ENCODE data around the gene CXCL9.
A peak's percentile ranks its signal among the peaks of the same experiment; 100 is the strongest.
"Not testable (repeated sequence)": the region's sequence is repeated elsewhere in the genome, so short reads cannot be mapped to it uniquely, and the experiment has no call there.

Gene CXCL9

DNA sequence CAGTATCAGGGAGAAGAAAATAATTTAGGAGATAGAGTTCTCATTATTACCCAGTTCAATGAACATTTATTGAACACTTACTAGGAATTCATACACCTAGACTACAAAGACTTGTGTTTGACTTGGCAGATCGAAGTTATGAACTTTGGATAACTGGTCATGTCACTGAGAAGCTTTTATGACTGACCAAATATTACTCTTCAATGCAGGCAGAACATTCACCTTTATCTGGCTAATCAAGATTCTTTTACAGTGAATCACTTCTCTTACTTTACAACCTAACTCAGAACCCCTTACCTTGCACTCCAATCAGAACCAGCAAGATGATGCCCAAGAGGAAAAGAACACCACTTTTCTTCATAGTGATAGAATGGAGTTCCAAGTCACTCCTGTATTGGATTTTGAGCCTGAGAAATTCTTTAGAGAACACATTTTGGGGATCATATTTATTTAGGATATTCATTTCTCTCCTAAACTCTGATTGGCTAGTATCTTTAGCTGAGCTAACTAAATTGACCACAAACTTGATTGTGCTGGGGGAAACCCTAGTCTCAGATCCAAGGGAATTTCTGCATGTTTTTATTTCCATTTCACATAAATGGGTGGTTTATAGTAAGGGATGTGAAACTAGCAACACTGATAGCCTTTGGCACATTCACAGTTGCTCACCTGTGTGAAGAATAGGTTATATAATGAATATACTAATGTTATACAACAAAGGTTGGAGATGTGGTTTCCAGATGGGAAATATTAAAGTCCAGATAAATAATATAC lies at the start of gene CXCL9:
TSS of gene CXCL9 (minus strand) at position 421 of the 774 bp plus-strand sequence. CDS start at position 361, 60 bp downstream.
- no peak for DNase-seq

DNA sequence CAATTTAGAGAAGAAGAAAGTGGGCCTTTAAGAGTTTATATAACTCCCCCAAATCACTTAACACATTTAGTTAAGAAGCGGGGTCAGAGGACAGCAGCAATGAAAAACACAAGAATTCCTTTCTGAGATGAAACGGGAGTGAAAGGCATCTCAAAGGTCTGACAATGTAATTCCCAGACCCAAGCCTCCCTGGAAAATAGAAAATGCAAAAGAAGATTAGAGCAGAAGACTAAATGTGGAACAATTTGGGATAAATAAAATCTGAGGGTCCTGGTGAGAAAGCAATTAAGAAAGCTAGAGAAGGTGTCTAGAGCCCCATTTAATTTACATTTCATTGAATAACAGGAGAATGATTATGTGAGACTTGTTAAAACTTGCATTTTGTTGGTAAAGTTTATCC lies 48.1 kb upstream of the CXCL9 start:
- DNase-seq, result no peak

GRCh38 chr4:76055016-76055415 lies 47.7 kb upstream of the CXCL9 start:
- no peak for DNase-seq

DNA sequence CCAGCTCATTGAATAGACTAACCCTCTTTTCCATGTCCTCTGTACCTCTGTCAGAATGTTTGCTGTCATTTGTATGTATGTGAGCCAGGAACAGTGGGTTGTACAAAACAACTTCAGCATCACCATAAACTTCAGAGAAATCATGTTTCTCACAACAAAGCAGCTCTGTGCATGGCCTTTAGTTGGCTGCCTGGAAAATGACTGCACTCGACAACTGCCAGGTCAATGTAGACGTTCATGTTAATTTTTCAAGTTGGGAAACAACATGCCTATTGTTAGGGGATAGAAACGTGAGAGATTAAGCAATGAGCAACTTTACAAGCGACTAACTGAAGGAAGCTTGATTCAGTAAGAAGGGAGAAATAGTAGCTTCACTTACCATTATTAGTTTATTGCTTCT lies 46.4 kb upstream of the CXCL9 start:
- DNase-seq, result no peak

- DNase-seq, result not testable (repeated sequence)
These were observed 43.3 kb upstream of the CXCL9 start for GRCh38 chr4:76050560-76051050.

GRCh38 chr4:76049860-76050416 lies 42.6 kb upstream of the CXCL9 start:
- not testable (repeated sequence) for DNase-seq

DNA sequence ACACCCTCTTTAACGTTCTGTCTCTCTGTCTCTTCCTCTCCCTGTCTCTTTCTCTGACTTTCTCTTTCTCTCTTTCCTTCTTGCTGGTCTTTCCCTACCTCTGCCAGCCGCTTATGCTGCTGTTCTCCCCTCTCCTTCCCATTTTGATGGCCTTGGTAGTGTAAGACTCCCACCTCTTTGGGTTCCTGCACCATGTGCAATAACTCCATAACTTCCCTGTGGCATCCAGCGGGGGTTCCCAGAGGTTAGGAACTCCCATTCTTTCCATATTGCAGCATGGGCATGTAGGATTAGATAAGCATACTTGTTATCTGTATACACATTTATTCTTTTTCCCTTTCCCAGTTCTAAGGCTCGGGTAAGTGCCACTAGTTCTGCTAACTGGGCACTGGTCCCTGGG lies 37.4 kb upstream of the CXCL9 start:
- not testable (repeated sequence) for DNase-seq

DNA sequence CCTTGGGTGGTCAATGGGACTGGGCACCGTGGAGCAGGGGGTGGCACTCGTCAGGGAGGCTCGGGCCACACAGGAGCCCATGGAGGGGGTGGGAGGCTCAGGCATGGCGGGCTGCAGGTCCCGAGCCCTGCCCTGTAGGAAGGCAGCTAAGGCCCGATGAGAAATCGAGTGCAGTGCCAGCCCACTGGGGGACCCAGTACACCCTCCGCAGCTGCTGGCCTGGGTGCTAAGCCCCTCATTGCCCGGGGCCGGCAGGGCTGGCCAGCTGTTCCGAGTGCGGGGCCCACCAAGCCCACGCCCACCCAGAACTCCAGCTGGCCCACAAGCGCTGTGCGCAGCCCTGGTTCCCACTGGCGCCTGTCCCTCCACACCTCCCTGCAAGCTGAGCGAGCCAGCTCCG lies 36.0 kb upstream of the CXCL9 start:
- DNase-seq, result not testable (repeated sequence)

GRCh38 chr4:76042241-76042998 lies 35.1 kb upstream of the CXCL9 start:
- DNase-seq, result not testable (repeated sequence)

DNA sequence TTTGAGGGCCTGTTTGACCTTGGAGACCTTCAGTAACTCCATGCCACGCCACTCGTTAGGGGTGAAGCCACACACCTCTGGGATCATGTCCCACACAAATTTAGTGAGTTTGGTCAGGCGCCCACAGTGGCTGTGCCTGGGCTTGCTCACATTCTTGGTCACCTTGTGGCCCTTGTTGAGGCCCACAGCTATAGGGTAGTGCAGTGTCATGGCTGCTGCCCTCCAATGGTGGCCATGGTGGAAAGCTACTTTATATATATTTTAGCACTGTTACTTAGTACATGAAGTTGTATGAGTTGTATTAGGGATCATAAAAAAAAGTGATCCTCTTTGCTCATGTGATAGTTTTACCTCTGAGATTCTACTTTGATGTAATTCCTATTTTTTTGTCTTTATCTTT lies 29.5 kb upstream of the CXCL9 start:
- no peak for DNase-seq

- DNase-seq, result no peak
These were observed 28.6 kb upstream of the CXCL9 start, which contains the start of gene CXCL11 for GRCh38 chr4:76035799-76036380. Gene CXCL11 (minus strand): TSS chr4:76036070. CDS start chr4:76035987, 83 bp downstream.

DNA sequence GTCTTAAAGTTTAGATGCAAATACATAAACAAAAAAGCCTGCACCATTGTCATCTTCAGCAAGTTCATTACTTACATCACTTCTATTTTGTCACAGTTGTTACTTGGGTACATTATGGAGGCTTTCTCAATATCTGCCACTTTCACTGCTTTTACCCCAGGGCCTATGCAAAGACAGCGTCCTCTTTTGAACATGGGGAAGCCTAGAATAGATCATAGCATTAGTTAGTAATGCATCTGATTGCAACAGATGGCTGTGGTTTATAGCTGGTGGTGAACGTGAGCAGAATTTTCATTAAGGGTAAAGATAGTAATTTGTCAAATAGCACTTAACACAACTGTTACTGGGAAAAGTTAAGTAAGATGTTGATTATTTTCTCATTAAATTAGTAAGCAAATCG lies 27.8 kb upstream of the CXCL9 start:
- no peak for DNase-seq

GRCh38 chr4:76029300-76029699 lies 22.0 kb upstream of the CXCL9 start:
- DNase-seq, result no peak

DNA sequence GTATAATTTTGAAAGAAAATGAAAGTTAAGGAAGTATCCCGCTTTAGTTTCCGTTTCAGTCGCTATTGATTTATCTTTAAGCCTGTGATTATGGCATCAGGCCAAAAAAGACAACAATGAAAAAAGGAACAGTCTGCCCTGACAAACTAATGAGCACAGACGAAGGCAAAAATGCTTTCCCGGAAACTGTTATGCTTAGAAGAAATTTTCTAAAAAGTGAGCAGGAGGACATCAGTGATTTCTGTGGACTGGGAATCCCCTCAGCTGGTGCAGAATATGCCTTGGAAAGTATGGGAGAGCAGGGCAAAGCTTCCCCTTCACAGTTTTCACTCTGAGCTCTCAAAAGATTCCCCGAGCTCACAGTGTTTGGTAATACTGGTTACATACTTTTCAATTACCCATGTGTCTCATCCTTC lies 21.0 kb upstream of the CXCL9 start:
- peak; percentile 15 for DNase-seq

DNA sequence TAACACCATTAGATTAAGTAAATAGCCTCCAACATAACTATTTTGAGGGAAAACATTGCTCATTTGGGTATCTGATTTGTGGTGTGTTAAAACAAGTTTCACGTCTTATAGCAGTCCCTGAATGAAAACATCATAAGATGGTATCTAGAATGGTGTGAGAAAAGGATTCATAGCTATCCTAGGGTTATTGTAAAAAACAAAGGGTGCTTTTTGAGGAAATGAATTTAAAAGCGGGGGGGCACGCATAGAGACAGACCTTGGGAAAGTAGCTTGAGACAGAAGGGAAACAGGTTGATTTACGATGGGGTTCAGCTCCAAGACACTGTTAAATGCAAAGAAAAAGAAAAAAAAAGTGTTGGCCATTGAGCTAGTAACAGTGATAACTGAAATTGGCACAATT lies 16.8 kb upstream of the CXCL9 start:
- no peak for DNase-seq

- no peak for DNase-seq
These were observed 16.1 kb upstream of the CXCL9 start, which contains the start of gene CXCL10 for GRCh38 chr4:76023389-76023788. Gene CXCL10 (minus strand): TSS chr4:76023497. CDS start chr4:76023431, 66 bp downstream.

DNA sequence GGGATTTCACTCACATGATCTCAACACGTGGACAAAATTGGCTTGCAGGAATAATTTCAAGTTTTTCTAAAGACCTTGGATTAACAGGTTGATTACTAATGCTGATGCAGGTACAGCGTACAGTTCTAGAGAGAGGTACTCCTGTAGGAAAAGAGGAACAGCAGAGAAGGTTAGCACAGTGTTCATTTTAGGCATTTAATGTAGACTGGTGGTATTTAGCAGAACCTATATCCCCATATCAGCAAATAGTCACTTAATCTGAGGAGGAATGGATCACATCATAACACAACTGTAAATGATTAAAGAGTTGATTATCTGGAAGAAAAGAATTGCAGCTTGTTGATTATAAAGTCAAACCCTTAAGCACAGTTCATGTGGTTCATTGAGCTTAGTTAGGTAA lies 15.4 kb upstream of the CXCL9 start:
- no peak for DNase-seq

DNA sequence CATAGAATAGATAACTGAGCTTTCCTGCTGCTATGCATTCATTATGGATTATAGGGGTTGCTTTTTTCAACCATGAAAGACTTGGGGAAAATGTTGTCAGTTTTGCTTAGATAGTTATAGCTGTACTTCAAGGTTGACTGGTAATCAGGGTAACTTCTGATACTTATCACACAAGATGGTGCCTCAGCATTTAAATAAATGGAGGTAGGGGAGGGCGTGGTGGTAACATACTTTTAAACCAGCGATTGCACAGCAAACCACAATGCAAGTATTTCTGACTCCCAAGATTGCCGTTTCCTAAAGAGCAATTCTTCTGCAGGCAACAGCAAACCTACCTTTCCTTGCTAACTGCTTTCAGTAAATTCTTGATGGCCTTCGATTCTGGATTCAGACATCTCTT lies 14.7 kb upstream of the CXCL9 start:
- no peak for DNase-seq

GRCh38 chr4:76017056-76017686 lies 9.9 kb upstream of the CXCL9 start:
- DNase-seq, result no peak

DNA sequence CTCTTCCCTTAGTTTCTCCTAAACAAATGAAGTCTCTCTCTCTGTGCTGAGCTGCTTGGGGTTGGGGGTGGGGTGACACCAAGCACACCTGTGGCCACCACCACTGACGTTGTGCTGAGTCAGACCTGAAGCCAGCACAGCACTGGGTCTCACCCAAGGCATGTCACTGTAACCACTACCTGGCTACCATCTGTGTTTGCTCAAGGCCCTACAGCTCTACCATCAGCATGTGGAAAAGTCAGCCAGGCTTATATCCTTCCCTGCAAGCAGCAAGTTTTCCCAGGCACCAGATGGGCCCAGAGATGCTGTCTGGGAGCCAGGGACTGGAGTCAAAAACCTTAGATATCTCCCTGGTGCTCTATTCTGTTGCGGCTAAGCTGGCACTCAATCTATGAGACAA lies 9.1 kb upstream of the CXCL9 start:
- DNase-seq, result no peak

DNA sequence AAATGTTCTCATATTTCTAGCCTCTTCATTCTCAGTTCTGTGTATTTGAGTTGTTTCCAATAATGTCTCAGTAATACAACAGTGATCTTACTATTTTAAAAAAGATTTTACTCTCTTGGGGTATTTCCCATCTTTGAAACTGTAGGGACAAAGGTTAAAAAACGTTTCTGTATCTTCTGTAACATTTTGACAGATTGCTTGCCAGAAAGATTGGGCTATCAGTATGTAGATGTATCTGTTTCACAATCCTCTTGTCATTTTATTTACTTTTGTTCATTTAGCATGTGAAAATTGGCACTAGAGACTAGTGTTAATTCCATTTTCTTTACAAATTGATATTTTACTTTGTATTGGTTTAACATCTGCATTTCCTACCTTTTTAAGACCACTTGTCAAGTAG lies 6.2 kb upstream of the CXCL9 start:
- no peak for DNase-seq

- DNase-seq, result no peak
These were observed 5.1 kb upstream of the CXCL9 start for GRCh38 chr4:76012388-76012801.
